T-helper 1 cell (primary cell): ENCODE results near the gene GALR2.
"Not testable (repeated sequence)": the region's sequence is repeated elsewhere in the genome, so short reads cannot be mapped to it uniquely, and the experiment has no call there.

Experiments
- DNase-seq, 5 donors: peaks; one replicate each; pipeline ENCODE4 v3.0.0-alpha.2; 2012 to 2020

Gene GALR2

GRCh38 chr17:76050538-76051467 is 23.8 kb upstream of the GALR2 start:
- DNase-seq, result no peak

DNA sequence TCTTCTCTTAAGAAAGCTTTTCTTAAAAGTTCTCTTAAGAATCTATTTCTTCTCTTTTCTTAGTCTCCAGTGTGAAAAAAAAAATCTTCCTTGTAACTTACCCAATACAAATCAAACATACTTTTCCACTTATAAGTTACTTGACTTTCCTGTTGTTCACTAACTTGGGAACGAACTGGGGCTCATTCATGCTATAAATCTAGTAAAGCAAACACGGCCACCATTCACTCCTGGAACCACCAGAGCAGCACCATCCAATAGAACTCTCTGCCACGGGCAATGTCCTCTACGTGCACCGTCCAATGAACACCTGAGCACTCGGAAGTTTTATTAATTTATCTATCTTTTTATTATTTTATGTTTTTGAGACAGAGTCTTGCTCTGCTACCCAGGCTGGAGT is 23.0 kb upstream of the GALR2 start:
- no peak for DNase-seq

DNA sequence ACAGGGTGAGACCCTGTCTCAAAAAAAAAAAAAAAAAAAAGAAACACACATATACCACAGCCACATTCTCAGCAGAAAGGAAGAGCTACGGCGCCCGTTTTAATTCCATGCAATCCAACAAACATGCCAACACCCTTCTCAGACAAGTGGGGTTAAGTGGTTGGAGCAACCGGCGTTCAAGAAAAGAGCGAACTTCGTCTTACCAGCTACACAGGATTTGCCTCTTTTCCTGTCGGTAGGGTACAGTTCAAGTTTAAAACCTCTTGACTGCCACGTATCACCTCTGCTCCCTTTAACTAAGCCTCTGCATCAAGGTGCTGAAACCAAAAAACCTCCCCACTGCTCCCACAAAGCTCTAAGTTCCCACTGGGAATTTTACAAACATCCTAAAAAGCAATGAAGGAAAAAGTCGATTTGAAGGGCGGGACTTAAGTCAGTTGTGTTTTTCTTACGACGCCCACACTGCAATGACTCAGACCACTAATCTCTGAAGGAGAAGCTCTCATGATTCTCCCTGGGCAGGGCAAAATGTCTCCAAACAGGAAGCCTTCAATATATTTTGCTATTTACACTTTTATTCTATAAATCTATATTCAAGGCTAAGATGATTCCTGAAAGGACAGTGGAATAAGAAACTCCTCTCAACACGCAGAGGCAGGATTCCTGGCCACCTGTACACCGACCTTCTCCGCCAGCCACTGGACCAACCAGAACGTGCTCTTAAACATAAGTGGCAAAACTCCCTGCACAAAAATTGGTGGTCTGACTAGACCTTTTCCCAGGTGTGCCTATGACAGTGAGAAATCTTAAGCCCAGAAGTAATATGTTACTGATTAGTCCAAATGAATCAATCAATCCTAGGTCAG is 21.1 kb upstream of the GALR2 start:
- no peak for DNase-seq

DNA sequence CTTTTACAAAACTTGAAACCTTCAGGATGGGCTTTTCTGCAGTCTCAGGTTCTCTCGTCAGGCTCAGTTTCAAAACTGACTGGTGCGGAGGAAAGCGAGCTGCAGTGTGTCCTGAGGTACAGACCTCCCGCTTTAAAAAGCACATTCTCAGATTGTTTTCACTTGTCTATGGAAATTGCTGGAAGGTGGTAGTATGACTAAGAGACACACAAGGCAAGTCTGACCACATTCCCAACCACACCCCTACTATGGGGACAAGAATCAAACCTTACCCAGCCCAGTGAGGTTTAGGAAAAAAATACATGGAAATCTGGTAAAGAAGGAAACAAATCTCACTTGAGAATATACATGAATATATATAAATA is 20.5 kb upstream of the GALR2 start:
- no peak for DNase-seq

DNA sequence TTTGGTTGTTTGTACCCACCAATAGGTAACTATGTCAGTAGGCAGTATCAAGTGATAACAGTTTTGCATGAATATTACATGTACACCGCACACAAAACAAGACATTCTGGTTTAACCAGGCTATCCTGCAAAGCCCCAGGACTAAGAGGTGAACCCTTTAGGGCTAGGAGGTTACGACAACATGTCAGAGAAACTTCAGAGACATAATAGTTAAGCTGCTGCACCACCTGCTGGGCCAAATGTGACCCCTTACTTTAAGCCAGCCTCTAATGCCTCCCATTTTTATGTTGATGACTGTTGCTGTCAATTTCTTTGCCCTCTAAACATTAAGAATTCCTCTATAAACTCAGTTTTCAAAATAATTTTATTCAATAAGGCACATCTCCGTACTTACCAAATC is 17.7 kb upstream of the GALR2 start:
- no peak for DNase-seq

- not testable (repeated sequence) for DNase-seq
Observed at GRCh38 chr17:76058264-76058663, 16.3 kb upstream of the GALR2 start.

- DNase-seq, result peak in 2 of 5 donors; percentile 34 to 59
Observed at GRCh38 chr17:76063875-76064546, 10.6 kb upstream of the GALR2 start.

DNA sequence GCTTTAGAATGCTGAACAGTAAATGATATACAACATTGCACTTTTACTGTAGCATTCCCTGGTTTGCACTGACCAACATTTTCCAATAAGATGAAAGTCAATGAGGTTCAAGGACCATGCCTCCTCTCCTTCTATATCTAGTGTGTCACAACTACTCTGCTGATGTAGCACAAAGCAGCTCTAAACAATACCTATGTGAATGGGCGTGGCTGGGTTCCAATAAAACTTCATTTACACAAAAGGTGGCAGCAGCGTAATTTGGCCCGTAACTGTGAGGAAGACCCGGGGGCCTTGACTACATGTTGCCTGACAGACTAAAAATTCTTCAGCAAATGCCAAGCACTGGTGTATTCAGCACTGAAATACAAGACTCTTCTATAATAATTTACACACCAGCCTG is 8.8 kb upstream of the GALR2 start:
- DNase-seq, result no peak

DNA sequence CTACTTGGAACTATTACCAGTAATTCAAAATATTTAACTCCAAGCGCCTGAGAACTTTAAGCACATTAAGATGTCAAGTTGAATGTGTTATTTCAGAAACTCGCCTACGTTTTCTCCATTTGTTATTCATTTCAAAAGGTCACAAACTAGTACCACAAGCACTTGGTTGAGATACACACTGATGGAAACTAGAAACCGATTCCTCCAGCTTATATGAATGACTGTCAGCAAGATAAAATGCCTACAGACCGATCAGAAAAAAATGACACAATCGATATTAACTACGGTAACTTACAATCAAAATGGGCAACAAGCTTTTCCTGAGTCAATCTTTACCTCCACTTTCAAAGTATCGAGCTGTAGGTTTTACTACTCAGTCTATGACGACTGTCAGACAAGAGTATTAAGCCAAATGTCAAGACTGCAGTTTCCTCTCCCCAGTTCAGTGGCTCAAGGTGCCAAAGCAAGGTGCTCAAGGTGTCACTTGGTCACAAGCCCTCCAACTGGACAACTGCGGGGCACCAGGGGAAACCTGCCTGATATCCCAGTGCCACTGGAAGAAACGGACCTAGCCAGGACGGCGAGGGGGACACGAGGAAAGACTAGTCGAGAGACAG is 2.9 kb upstream of the GALR2 start:
- no peak for DNase-seq

DNA sequence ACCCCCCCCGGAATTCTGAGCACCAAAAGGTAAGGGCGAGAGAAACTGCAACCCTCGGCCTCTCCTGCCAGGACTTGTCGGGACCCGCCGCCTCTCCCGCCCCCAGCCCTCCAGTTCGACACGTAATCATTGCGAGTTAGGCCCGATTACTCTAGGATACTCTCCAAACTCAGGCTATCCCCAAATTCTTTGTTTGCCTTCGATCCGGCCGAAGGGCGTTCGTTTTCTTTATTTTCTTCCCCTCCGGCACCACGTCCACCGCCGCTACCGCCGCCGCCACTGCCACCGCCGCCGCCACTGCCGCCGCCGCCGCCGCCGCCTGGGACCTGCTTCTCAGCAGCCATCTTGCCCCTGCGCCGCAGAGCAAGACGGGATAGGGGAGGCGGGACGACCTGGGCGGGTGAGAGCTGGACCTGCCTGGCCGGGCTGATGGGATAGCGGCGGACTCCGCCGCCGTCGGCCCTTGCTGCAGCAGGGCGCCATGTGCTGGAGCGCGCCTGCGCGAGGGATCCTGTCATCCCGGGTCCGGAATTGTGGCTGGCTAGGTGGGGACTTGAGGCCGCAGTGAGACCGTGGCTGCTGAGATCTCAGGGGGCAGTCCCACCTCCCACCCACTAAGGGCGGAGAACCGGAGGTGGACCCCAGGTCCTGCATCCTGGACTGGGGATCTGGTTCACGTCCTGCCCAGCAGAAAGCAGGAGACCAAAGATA is 2.3 kb upstream of the GALR2 start, which contains the start of gene SRP68:
SRP68 (minus strand) TSS at position 370 of the 711 bp plus-strand sequence; CDS start at position 344, 26 bp downstream.
- peak; percentile 69 to 87 (median 74) for DNase-seq

- no peak for DNase-seq
Observed at GRCh38 chr17:76075364-76076145, 974 bp downstream of the GALR2 start.

DNA sequence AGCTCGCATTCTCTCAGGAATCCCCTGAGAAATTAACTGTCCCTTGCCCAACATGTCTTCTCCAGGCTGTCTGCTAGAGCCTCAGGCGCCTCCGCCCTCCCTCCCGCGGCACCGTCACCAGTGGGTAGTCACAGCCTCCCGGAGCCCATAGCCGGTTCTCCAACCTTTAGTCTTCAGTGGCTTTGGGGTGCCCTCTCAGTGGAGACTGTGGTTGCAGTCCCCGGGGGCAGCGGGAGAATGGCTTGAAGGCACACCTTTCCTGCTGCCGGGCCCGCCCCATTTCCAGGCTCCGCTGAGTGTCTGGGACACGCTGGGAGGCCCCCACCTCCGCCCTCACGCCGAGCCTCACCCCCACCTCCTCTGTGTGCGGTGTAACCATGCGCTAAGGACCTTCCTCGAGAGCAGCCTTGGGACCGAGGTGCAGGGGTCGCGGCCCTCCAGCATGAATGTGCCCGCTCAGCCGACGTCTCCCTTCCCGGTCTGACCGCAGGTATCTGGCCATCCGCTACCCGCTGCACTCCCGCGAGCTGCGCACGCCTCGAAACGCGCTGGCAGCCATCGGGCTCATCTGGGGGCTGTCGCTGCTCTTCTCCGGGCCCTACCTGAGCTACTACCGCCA is 1.7 kb downstream of the GALR2 start:
- no peak for DNase-seq

DNA sequence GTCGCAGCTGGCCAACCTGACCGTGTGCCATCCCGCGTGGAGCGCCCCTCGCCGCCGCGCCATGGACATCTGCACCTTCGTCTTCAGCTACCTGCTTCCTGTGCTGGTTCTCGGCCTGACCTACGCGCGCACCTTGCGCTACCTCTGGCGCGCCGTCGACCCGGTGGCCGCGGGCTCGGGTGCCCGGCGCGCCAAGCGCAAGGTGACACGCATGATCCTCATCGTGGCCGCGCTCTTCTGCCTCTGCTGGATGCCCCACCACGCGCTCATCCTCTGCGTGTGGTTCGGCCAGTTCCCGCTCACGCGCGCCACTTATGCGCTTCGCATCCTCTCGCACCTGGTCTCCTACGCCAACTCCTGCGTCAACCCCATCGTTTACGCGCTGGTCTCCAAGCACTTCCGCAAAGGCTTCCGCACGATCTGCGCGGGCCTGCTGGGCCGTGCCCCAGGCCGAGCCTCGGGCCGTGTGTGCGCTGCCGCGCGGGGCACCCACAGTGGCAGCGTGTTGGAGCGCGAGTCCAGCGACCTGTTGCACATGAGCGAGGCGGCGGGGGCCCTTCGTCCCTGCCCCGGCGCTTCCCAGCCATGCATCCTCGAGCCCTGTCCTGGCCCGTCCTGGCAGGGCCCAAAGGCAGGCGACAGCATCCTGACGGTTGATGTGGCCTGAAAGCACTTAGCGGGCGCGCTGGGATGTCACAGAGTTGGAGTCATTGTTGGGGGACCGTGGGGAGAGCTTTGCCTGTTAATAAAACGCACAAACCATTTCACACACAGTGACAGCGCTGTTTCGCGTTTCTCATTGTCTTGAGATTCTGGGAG is 2.4 kb downstream of the GALR2 start:
- DNase-seq, result peak in 3 of 5 donors; percentile 35 to 69 (median 41)

- no peak for DNase-seq
Observed at GRCh38 chr17:76077584-76078110, 3.1 kb downstream of the GALR2 start.

DNA sequence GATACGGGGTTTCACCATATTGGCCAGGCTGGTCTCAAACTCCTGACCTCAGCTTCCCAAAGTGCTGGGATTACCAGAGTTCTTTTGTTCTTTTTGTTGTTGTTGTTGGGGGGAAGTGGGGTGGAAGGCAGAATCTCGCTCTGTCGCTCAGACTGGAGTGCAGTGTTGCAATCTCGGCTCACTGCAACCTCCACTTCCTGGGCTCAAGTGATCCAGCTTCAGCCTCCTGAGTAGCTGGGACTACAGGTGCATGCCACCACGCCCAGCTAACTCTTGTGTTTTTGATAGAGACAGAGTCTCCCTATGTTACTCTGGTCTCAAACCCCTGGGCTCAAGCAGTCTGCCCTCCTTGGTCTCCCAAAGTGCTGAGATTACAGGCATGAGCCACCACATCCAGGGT is 3.8 kb downstream of the GALR2 start:
- not testable (repeated sequence) for DNase-seq

- DNase-seq, result no peak
Observed at GRCh38 chr17:76078860-76079534, 4.4 kb downstream of the GALR2 start, which contains the start of gene ZACN. Gene ZACN, plus strand, starts transcription at chr17:76079182. Its CDS starts 83 bp downstream, at chr17:76079265.

GRCh38 chr17:76079535-76079955 is 5.0 kb downstream of the GALR2 start:
- no peak for DNase-seq

GRCh38 chr17:76079956-76080767 is 5.6 kb downstream of the GALR2 start:
- DNase-seq, result no peak
